Measurements from ENCODE around the gene PRAC1. TPM values are rescaled to one million over a fixed set of nuclear protein-coding genes. Genes with fewer than 3 reads are reported as not detected.
"Not testable (repeated sequence)": the region's sequence is repeated elsewhere in the genome, so short reads cannot be mapped to it uniquely, and the experiment has no call there.

The PRAC1 gene
- total RNA-seq, 4 donors from 2014 or later: not detected

DNA sequence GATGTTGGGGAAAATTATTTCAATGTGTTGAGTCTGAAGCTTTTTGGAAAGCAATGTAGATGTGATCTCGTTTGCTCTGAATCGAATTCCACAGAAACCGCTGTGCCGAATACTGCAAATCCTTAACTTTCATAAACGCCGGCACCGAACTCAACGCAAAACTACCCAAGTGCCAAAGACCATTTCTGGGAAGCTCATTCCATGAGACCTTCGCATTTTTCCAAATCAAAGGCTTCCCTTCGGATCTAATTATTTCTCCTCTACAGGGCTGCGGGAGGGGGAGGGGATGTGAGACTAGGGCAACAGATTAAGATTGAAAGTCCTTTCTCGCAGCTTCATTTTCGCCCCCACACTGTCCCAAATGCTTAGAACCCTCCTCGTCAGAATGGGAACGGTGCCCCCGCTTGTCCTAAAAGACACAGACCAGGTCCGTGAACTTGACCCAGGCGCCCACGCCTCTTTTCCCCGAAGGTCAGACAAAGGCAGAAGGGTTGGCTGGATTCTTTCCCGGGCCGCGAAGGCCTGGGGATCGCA, 4.0 kb downstream of the PRAC1 start:
- no peak overlapping the region for H3K4me3 ChIP-seq
- H3K27me3 ChIP-seq: peaks cover 3 to 100% of the 10 kb centered on the region in 2 donors
- no peaks in the 10 kb centered on the region for H3K36me3 ChIP-seq
- WGBS, 2 donors: 11 to 14% methylated on average over 24 of the region's 24 CpGs
- no peak for TF ChIP-seq POLR2A (IDR thresholded peaks at IDR 0.05)
- peak in 1 of 2 donors; percentile 19 for TF ChIP-seq EP300 (IDR thresholded peaks at IDR 0.05)
- H3K9me3 ChIP-seq: no peaks in the 10 kb centered on the region
- no peak overlapping the region for H3K27ac ChIP-seq
- no peak for DNase-seq (ENCODE audit: low spot score in 2 of 2)
- peaks cover 0 to 27% (median 3%) of the 10 kb centered on the region in 4 donors for H3K4me1 ChIP-seq

DNA sequence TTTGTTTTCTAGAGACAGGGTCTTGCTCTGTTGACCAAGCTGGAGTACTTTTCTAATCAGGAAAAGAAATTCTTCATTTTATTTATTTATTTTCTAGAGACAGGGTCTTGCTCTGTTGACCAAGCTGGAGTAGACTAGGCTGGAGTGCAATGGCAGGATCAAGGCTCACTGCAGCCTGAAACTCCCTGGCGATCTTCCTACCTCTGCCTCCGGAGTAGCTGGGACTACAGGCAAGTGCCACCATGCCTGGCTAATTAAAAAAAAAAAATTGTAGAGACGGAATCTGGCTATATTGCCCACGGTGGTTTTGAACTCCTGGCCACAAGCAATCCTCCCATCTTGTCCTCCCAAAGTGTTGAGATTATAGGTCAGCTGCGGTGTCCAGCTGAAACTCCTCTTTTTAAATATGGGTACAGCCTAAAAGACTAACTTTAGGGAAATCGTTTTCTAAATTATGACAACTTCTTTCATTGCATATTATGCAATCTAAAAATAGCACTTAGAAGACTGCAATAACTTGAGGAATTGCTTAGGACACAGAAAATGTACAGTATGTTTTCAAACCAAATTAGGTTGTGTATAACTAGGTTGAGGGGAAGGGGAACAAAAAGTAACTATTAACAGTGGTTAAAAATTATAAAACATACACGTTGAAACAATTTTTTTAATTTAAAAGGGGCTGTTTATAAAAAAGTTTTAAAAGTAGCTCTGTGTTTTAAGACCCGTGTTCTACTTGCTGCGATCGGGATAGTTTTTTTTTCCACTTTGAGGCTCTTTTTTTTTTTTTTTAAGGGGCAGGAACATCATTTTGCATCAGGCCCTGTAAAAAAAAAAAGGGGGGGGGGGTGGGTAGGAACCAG, 4.7 kb downstream of the PRAC1 start:
- Histone ChIP-seq H3K27me3 (peaks cover 3 to 100% of the 10 kb centered on the region in 2 donors), H3K9me3 (no peaks in the 10 kb centered on the region), H3K27ac (no peak overlapping the region), H3K4me1 (peaks cover 0 to 20% (median 3%) of the 10 kb centered on the region in 4 donors), H3K36me3 (no peaks in the 10 kb centered on the region), H3K4me3 (no peak overlapping the region)
- 11 to 14% methylated on average over 10 of the region's 10 CpGs for WGBS, 2 donors
- DNase-seq (ENCODE audit: low spot score in 2 of 2): no peak
- TF ChIP-seq POLR2A (IDR thresholded peaks at IDR 0.05) (no peak), EP300 (IDR thresholded peaks at IDR 0.05) (no peak)
- TF ChIP-seq, protein P1, sequence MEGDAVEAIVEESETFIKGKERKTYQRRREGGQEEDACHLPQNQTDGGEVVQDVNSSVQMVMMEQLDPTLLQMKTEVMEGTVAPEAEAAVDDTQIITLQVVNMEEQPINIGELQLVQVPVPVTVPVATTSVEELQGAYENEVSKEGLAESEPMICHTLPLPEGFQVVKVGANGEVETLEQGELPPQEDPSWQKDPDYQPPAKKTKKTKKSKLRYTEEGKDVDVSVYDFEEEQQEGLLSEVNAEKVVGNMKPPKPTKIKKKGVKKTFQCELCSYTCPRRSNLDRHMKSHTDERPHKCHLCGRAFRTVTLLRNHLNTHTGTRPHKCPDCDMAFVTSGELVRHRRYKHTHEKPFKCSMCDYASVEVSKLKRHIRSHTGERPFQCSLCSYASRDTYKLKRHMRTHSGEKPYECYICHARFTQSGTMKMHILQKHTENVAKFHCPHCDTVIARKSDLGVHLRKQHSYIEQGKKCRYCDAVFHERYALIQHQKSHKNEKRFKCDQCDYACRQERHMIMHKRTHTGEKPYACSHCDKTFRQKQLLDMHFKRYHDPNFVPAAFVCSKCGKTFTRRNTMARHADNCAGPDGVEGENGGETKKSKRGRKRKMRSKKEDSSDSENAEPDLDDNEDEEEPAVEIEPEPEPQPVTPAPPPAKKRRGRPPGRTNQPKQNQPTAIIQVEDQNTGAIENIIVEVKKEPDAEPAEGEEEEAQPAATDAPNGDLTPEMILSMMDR (IDR thresholded peaks at IDR 0.05): no peak

DNA sequence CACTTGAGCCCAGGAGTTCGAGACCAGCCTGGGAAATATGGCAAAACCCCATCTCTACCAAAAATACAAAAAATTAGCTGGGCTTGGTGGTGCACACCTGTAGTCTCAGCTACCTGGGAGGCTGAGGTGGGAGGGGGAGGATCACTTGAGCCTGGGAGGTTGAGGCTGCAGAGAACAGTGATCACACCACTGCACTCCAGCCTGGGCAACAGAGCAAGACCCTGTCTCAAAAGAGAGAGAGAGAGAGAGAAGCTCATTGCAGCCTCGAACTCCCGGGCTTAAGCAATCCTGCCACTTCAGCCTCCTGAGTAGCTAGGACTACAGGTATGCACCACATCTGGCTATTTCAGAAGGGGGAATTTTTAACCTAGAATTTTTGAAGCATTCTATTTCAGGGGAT, 5.8 kb downstream of the PRAC1 start:
- not testable (repeated sequence) for H3K27ac ChIP-seq; DNase-seq (ENCODE audit: low spot score in 2 of 2); H3K4me3 ChIP-seq; H3K9me3 ChIP-seq; H3K36me3 ChIP-seq
- peaks cover 3 to 100% of the 10 kb centered on the region in 2 donors for H3K27me3 ChIP-seq
- WGBS, 2 donors: 69 to 71% methylated on average over 3 of the region's 3 CpGs
- peaks cover 0 to 17% (median 3%) of the 10 kb centered on the region in 4 donors for H3K4me1 ChIP-seq

- peaks cover 3 to 100% of the 10 kb centered on the region in 2 donors for H3K27me3 ChIP-seq
- TF ChIP-seq EP300 (IDR thresholded peaks at IDR 0.05): no peak
- TF ChIP-seq, protein P1 (IDR thresholded peaks at IDR 0.05): no peak
- TF ChIP-seq POLR2A (IDR thresholded peaks at IDR 0.05): no peak
- no peak overlapping the region for H3K27ac ChIP-seq
- no peaks in the 10 kb centered on the region for H3K36me3 ChIP-seq
- WGBS, 2 donors: 27 to 29% methylated on average over 5 of the region's 5 CpGs
- H3K4me1 ChIP-seq: peaks cover 0 to 17% (median 3%) of the 10 kb centered on the region in 4 donors
- no peaks in the 10 kb centered on the region for H3K9me3 ChIP-seq
- H3K4me3 ChIP-seq: no peak overlapping the region
- no peak for DNase-seq (ENCODE audit: low spot score in 2 of 2)
Observed at GRCh38 chr17:48715496-48716399, 6.6 kb downstream of the PRAC1 start.

DNA sequence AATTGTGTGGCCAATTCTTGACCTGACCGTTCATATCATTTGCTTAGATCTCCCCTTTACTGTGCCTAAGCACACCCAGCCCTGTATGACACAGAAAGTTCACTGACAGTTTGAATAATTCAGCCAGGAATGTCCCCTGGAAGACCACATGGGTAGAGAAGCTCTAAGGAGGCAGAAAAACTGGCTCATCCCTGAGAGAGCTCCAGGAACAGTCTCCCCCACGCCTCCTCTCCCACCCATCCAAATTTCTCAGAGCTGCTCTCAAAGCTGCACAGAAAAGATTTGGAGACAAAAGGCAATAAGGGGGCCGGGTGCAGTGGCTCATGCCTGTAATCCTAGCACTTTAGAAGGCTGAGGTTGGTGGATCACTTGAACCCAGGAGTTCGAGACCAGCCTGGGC, 11.2 kb downstream of the PRAC1 start:
- Histone ChIP-seq H3K27ac (no peak overlapping the region), H3K36me3 (no peaks in the 10 kb centered on the region), H3K4me3 (no peak overlapping the region), H3K9me3 (no peaks in the 10 kb centered on the region), H3K27me3 (peaks cover 0 to 100% of the 10 kb centered on the region in 2 donors), H3K4me1 (no peaks in the 10 kb centered on the region)
- TF ChIP-seq, protein P1 (IDR thresholded peaks at IDR 0.05): no peak
- TF ChIP-seq POLR2A (IDR thresholded peaks at IDR 0.05): no peak
- no peak for TF ChIP-seq EP300 (IDR thresholded peaks at IDR 0.05)
- DNase-seq (ENCODE audit: low spot score in 2 of 2): no peak
- WGBS, 2 donors: 60 to 72% methylated on average over 4 of the region's 4 CpGs

All from tibial nerve (tissue), 4 donors.